CD4-positive, alpha-beta T cell treated with Interleukin-1 beta for 1 hour (primary cell): ENCODE measurements around the gene ZNF76.

ENCODE experiments used
- DNase-seq, 2 donors: peaks; one replicate each; pipeline ENCODE4 v3.0.0-alpha.2; 2020 to 2022

The ZNF76 gene

DNA sequence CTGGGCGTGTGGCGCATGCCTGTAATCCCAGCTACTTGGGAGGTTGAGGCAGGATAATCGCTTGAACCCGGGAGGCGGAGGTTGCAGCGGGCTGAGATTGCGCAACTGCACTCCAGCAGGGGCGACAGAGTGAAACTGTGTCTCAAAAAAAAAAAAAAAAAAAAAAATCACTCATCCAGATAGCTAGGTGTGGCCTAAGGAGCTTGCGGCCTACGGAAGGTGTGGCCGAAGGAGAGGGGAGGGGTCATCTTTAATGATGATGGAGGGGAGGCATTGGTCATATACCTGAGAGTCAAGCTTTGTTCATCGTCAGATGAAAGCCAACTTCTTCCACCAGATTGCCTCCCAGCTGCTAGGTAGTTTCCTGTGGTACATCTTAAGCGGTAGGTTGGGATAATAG is 82.0 kb downstream of the ZNF76 start:
- DNase-seq = no peak

DNA sequence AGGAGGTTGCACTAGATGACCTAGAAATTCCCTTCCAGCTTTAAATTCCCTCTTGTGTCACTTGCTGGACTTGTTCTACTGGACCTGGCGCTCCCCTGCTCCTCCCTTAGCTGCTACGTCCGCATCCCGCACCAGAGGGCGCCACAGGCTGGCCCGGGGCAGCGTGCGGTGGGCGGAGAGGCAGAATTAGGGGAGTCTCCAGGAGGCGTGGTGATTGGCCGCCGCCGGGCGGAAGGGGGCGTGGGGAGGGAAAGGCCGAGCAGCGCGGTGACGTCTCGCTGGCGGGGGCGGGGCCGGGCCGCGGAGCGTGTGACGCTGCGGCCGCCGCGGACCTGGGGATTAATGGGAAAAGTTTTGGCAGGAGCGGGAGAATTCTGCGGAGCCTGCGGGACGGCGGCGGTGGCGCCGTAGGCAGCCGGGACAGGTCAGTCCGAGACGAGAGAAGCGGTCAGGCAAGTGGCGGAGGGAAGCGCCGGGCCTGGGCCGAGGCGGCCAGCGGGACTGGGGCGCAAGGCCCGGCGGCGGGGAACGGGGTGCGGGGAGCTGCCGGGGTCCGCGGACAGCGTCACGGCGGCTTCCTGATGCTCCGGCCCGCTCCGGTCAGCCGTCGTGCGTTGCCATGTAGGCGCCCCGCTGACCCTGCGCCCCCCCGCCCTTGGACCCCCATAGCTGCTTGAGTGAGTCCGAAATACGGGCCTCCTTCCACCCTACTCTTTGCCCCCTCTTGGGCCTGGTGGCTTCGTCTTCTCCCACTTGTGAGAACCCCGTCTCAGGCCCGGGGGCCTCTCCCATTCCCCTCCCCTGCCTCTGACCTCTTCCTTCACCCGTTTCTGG is 82.9 kb downstream of the ZNF76 start, which contains the start of gene PPARD:
PPARD (plus strand) TSS at position 301 of the 834 bp plus-strand sequence. CDS start 68,530 bp downstream, outside the sequence.
- peak; percentile 96 to 97 for DNase-seq

DNA sequence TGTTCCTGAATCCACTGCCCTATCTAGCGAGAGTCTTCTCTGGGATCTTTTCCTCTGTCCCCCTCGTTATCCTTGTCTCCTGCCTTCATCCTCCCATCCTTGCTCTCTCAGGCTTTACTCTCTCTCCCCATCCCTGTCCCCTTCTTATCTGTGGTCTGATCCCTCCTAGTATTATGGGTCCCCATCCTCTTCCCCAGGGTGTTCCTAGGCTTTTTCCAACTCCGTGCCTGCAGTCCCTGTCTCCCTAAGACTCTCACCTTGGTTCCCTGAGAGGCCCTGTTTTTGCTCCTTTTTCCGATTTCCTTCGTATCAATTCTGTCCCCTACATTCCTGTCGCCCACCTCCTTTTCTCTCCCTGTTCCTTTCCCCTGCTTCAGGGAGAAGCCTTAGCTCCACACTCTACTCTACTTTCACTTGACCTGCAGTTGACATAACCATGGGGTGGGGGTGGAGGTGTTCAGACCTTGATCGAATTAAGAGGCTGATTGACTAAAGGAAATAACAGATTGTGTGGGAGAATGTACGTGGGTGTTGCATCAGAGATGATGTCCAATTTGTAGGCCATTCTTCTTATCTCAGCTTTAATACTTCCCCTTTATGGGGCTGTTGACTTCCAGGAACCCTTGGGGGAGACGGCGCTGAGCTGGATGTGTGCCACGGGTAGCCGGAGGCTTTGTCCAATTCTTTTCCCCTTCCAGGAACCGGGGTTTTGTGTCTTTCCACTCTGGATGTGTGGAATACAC is 83.7 kb downstream of the ZNF76 start:
- peak in 1 of 2 donors; percentile 29 for DNase-seq

DNA sequence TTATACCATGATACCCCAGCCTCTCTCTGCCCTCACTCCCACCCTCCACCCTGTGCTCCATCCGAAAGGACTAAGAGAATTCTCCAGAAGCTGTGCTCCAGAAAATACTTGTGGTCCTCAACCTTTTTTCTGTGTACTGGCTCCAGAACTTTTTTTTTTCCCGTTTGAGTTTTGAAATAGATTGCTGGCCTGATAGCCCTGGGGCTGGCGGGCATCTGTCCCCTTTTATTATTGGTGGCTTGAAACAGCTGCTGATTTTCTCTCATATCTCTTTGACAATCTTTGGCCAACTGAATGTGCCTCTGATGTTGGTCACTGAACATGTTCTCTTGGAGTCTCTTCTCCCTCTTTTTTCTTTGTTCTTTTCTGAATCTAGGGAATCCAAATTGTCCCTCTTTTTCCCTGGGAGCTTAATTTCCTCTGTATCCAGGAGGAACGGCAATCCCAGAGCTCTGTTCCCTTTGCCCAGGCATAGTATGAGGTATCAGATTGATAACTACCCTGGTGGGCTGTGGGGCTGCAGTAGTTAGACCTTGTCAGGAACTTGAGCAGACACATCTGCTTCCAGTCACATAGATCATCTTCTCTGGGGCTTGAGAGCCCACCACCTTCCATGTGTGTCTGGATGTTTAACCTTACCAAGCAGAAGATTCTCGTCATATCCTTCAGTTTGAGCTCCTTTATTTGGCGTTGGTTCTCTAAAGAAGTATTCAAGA is 84.5 kb downstream of the ZNF76 start:
- DNase-seq = no peak
